A673 (cell line): ENCODE data around the gene MKRN3.

Experiments used
- CTCF ChIP-seq: fragments of 300-800, 200-600 bp; sonication (generic); conservative IDR thresholded peaks from 2 replicates; pipeline ENCODE4 v1.5.1; 2017; ENCODE audit warnings: low read depth, mild to moderate bottlenecking, antibody characterized with exemption, low read length, moderate library complexity, mixed read lengths
- EZH2 ChIP-seq: fragments of 200-600 bp; sonication (generic); IDR thresholded peaks from 2 replicates; pipeline ENCODE4 v1.6.1; 2017; ENCODE audit warnings: borderline replicate concordance, low read depth, mild to moderate bottlenecking, mixed read lengths, antibody characterized with exemption, low read length; ENCODE audit not compliant: poor library complexity, severe bottlenecking

GRCh38 chr15:23576061-23576460 lies 10.6 kb downstream of the MKRN3 start:
- TF ChIP-seq CTCF (no peak), EZH2 (no peak)
